C4-2B (cell line): ENCODE results near the gene BLOC1S1.

ENCODE experiments used
- CTCF ChIP-seq: fragments of 450-650 bp; conservative IDR thresholded peaks from 2 replicates; pipeline ENCODE4 v1.5.1; 2017; ENCODE audit warnings: mild to moderate bottlenecking
- ZFX ChIP-seq: fragments of 450-650 bp; IDR thresholded peaks from 2 replicates; pipeline ENCODE4 v1.6.1; 2017

DNA sequence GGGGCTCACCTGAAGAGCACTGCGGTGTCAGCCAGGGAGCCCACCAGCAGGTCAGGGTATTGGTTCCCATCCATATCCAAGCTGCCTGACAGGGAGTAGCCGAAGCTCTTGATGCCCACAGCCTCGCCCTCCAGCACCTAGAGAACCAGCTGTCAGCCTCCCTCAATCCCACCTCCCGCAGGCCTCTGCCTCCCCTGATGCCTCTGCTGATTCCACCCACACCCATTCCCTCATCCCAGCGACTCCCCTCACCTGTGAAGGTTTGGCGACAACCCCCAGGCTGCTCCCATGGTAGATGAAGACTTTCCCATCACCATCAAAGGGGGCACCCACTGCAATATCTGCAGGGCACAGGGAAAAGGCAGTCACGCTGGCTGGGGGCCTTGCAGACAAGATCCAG lies 18.2 kb upstream of the BLOC1S1 start:
- TF ChIP-seq CTCF (no peak), ZFX (no peak)
